ENCODE results near the gene AASS. TPM values are rescaled to one million over a fixed set of nuclear protein-coding genes. Genes with fewer than 3 reads are reported as not detected.

The AASS gene
- total RNA-seq, 2 experiments from 2014 or later: not detected

- TF ChIP-seq, protein P1, sequence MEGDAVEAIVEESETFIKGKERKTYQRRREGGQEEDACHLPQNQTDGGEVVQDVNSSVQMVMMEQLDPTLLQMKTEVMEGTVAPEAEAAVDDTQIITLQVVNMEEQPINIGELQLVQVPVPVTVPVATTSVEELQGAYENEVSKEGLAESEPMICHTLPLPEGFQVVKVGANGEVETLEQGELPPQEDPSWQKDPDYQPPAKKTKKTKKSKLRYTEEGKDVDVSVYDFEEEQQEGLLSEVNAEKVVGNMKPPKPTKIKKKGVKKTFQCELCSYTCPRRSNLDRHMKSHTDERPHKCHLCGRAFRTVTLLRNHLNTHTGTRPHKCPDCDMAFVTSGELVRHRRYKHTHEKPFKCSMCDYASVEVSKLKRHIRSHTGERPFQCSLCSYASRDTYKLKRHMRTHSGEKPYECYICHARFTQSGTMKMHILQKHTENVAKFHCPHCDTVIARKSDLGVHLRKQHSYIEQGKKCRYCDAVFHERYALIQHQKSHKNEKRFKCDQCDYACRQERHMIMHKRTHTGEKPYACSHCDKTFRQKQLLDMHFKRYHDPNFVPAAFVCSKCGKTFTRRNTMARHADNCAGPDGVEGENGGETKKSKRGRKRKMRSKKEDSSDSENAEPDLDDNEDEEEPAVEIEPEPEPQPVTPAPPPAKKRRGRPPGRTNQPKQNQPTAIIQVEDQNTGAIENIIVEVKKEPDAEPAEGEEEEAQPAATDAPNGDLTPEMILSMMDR (conservative IDR thresholded peaks at IDR 0.05; ENCODE audit: low read length): no peak
- TF ChIP-seq EZH2phosphoT487 (IDR thresholded peaks at IDR 0.05; ENCODE audit: borderline replicate concordance, low read depth, low read length): no peak
- no peaks in the 10 kb centered on the region for H3K9me2 ChIP-seq (ENCODE audit: insufficient read depth, low read length)
- no peaks in the 10 kb centered on the region for H3K36me3 ChIP-seq (ENCODE audit: insufficient read depth, low read length)
- H2AFZ ChIP-seq (ENCODE audit: low read length): no peak overlapping the region
- H3K9me3 ChIP-seq (ENCODE audit: low read length): no peaks in the 10 kb centered on the region
- no peak overlapping the region for H3K27ac ChIP-seq (ENCODE audit: low read depth, low read length, poor library complexity, severe bottlenecking)
- no TSS peak for BruUV-seq (replicated peaks)
- H3K4me3 ChIP-seq (ENCODE audit: low read depth, low read length, poor library complexity, severe bottlenecking): no peak overlapping the region
- H4K20me1 ChIP-seq (ENCODE audit: insufficient read depth, low read length): no peaks in the 10 kb centered on the region
- no peak for DNase-seq (ENCODE audit: low spot score)
- H3K4me1 ChIP-seq (ENCODE audit: insufficient read depth, low read length, poor library complexity, severe bottlenecking): no peaks in the 10 kb centered on the region
- H3K4me2 ChIP-seq (ENCODE audit: low read length): no peak overlapping the region
- intact Hi-C loops (cut with micrococcal nuclease; ENCODE audit: unreplicated experiment): no loop called here
- ChIA-PET CTCF (ENCODE audit: unreplicated experiment) (no interaction called here), POLR2A (no interaction called here)
- no peaks in the 10 kb centered on the region for H3K79me2 ChIP-seq (ENCODE audit: insufficient read depth, low read depth, low read length)
Observed at GRCh38 chr7:122100021-122100420, 44.0 kb downstream of the AASS start.

DNA sequence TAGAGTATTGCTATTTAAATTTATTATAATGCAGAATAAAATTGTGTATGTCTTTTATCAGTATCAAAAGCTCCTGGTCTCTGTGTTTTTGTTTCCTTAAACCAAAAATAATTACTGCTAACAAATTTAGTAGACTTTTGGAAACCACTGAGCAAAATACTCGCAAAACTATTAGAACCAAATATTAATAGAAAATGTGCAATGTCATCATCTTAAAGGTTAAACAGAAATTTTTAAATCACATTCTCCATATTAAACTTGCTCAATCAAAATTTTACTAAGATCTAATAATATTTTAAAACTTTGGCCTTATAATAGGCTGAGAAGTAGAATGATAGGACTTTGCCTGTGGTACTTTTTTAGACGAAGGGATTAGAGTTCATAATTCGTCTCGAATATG, 48.4 kb downstream of the AASS start:
- no TSS peak for BruUV-seq (replicated peaks)
- Histone ChIP-seq H3K27ac (ENCODE audit: low read depth, low read length, poor library complexity, severe bottlenecking) (no peak overlapping the region), H3K36me3 (ENCODE audit: insufficient read depth, low read length) (no peaks in the 10 kb centered on the region), H4K20me1 (ENCODE audit: insufficient read depth, low read length) (no peaks in the 10 kb centered on the region), H3K79me2 (ENCODE audit: insufficient read depth, low read depth, low read length) (no peaks in the 10 kb centered on the region), H3K4me3 (ENCODE audit: low read depth, low read length, poor library complexity, severe bottlenecking) (no peak overlapping the region), H3K9me3 (ENCODE audit: low read length) (no peaks in the 10 kb centered on the region), H3K9me2 (ENCODE audit: insufficient read depth, low read length) (no peaks in the 10 kb centered on the region), H3K4me1 (ENCODE audit: insufficient read depth, low read length, poor library complexity, severe bottlenecking) (no peaks in the 10 kb centered on the region), H3K4me2 (ENCODE audit: low read length) (no peak overlapping the region), H2AFZ (ENCODE audit: low read length) (no peak overlapping the region)
- TF ChIP-seq, protein P1 (conservative IDR thresholded peaks at IDR 0.05; ENCODE audit: low read length): no peak
- TF ChIP-seq EZH2phosphoT487 (IDR thresholded peaks at IDR 0.05; ENCODE audit: borderline replicate concordance, low read depth, low read length): no peak
- ChIA-PET CTCF (ENCODE audit: unreplicated experiment) (no interaction called here), POLR2A (interaction anchor here (0.6 kb wide), 1 partner anchor 974 kb away, joined by 3 read pairs; no protein-coding TSS in a partner anchor)
- DNase-seq (ENCODE audit: low spot score): no peak
- intact Hi-C loops (cut with micrococcal nuclease; ENCODE audit: unreplicated experiment): no loop called here

GRCh38 chr7:122094549-122094948, 49.5 kb downstream of the AASS start:
- no peaks in the 10 kb centered on the region for H3K4me1 ChIP-seq (ENCODE audit: insufficient read depth, low read length, poor library complexity, severe bottlenecking)
- H3K9me3 ChIP-seq (ENCODE audit: low read length): no peaks in the 10 kb centered on the region
- BruUV-seq (replicated peaks): no TSS peak
- H3K27ac ChIP-seq (ENCODE audit: low read depth, low read length, poor library complexity, severe bottlenecking): no peak overlapping the region
- no peaks in the 10 kb centered on the region for H3K9me2 ChIP-seq (ENCODE audit: insufficient read depth, low read length)
- no peaks in the 10 kb centered on the region for H3K36me3 ChIP-seq (ENCODE audit: insufficient read depth, low read length)
- H3K4me2 ChIP-seq (ENCODE audit: low read length): no peak overlapping the region
- no peak overlapping the region for H2AFZ ChIP-seq (ENCODE audit: low read length)
- DNase-seq (ENCODE audit: low spot score): no peak
- no peaks in the 10 kb centered on the region for H3K79me2 ChIP-seq (ENCODE audit: insufficient read depth, low read depth, low read length)
- ChIA-PET CTCF (ENCODE audit: unreplicated experiment) (no interaction called here), POLR2A (no interaction called here)
- H3K4me3 ChIP-seq (ENCODE audit: low read depth, low read length, poor library complexity, severe bottlenecking): no peak overlapping the region
- no peaks in the 10 kb centered on the region for H4K20me1 ChIP-seq (ENCODE audit: insufficient read depth, low read length)
- intact Hi-C loops (cut with micrococcal nuclease; ENCODE audit: unreplicated experiment): no loop called here
- TF ChIP-seq, protein P1 (conservative IDR thresholded peaks at IDR 0.05; ENCODE audit: low read length): no peak
- no peak for TF ChIP-seq EZH2phosphoT487 (IDR thresholded peaks at IDR 0.05; ENCODE audit: borderline replicate concordance, low read depth, low read length)
